ENCODE measurements around the gene UQCC2.

UQCC2 gene

DNA sequence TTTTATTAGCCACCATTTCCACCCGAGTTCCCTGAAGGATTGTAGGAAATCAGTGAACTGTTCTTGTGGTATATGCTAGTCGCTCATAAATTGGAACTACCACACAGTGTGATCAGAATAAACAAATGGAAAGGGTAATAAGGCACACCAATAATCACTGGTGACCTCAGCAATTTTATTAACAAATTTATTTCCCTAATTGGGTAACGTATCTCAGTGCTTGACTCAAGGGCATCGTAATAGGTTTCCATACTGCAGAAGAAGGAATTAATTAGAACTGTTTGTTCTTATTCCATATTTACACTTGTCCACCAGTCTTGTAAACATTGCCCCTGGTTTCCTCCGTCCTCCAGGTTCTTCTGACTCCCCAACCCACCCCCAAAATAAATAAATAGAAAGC is 10.0 kb upstream of the UQCC2 start:
- TF ChIP-seq, protein P1, sequence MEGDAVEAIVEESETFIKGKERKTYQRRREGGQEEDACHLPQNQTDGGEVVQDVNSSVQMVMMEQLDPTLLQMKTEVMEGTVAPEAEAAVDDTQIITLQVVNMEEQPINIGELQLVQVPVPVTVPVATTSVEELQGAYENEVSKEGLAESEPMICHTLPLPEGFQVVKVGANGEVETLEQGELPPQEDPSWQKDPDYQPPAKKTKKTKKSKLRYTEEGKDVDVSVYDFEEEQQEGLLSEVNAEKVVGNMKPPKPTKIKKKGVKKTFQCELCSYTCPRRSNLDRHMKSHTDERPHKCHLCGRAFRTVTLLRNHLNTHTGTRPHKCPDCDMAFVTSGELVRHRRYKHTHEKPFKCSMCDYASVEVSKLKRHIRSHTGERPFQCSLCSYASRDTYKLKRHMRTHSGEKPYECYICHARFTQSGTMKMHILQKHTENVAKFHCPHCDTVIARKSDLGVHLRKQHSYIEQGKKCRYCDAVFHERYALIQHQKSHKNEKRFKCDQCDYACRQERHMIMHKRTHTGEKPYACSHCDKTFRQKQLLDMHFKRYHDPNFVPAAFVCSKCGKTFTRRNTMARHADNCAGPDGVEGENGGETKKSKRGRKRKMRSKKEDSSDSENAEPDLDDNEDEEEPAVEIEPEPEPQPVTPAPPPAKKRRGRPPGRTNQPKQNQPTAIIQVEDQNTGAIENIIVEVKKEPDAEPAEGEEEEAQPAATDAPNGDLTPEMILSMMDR (conservative IDR thresholded peaks at IDR 0.05; ENCODE audit: low read depth, low read length) = no peak
- no peak overlapping the region for H3K4me3 ChIP-seq (ENCODE audit: low read length)
- DNase-seq (ENCODE audit: low read depth) = no peak

DNA sequence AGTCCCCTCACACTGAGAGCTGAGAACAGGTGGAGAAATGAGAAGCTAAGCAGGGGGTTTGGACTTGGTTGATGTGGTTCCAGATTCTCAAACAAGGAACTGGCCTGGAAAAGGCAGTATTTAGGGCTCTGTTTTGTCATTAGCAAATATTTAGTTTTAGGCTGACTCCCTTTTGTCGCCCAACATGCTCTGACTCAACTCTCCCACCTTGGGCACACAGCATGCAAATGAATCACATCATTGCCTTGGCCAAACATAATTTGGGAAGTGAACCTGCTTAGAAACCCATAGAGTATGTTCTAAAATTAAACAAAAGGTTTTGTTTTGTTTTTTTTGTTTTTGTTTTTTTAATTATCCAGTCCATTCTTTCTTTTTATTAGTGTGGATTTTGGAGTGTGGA is 9.5 kb upstream of the UQCC2 start:
- DNase-seq (ENCODE audit: low read depth) = no peak
- TF ChIP-seq, protein P1 (conservative IDR thresholded peaks at IDR 0.05; ENCODE audit: low read depth, low read length) = no peak
- no peak overlapping the region for H3K4me3 ChIP-seq (ENCODE audit: low read length)

DNA sequence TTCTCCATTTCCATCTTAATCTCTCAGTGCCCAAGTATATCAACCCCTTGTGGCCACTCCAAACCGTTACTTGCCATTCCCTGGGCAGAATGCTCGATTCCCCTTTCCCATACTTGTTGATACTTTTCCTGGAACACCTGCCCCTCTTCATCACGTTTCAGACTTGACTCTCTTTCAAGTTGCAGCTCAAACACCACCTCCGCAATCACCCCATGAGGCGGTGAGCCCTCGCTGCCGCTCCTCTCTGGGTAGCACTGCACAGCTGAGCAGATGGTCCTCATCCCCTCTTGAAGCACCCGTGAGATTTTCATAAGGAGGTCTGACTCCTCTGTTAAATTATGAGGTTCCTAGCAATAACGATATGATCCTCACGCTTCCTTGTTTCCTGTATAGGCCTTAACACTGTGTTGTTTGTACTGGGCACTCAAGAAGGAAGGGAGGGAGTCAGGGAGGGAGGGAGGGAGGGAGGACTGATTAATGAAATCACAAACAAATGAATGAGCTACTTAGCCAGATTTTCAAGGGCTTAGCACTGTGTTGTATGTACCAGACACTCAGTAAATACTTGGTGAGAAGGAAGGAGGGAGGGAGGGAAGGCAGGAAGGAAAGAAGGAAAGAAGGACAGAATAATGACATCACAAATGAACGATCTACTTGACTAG is 8.0 kb upstream of the UQCC2 start:
- H3K4me3 ChIP-seq (ENCODE audit: low read length) = no peak overlapping the region
- no peak for DNase-seq (ENCODE audit: low read depth)
- TF ChIP-seq, protein P1 (conservative IDR thresholded peaks at IDR 0.05; ENCODE audit: low read depth, low read length) = no peak

DNA sequence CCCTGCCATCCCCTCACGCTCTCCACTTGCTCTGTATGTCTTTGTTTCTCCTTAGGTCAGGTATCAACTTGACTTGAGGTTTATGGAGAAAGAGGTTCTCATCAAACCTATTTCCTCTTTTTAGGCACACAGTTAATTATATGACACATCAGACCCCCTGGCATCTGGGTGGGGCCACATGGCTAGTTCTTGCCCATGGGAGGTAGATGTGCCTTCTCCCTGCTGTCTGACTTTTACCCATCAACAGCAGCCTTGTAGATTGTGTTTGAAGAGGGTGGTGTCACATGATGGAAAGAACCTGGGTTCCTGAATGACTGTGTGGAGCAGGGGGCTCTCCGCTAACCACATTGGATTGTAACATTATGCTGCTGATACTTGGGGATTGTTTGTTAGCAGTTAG is 7.2 kb upstream of the UQCC2 start:
- TF ChIP-seq, protein P1 (conservative IDR thresholded peaks at IDR 0.05; ENCODE audit: low read depth, low read length) = no peak
- no peak for DNase-seq (ENCODE audit: low read depth)
- no peak overlapping the region for H3K4me3 ChIP-seq (ENCODE audit: low read length)

DNA sequence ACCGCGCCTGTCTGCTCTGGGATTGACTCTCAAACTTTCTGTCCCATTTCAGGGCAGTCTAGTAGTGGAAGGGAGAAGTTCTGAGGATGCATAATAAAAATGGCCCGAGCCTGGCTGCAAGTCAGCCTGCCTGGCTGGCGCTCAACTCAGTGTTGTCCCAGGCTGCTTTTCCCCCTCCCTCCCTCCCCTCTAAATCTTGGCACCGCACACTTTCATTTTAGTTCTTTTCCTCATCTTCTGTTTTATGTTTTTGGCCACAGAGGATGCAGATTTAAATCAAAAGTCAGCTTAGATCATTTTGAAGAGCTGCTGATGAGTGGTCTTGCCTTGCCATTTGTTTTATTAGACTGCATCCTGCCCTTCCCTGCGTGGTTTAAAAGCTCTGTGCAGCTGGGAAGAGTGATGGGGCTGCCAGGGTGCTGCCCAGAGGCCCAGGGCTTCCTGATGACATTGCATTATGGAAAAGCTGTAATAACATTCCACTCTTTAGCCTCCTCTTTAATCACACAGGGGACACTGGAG is 6.5 kb upstream of the UQCC2 start:
- no peak overlapping the region for H3K4me3 ChIP-seq (ENCODE audit: low read length)
- TF ChIP-seq, protein P1 (conservative IDR thresholded peaks at IDR 0.05; ENCODE audit: low read depth, low read length) = no peak
- DNase-seq (ENCODE audit: low read depth) = no peak

DNA sequence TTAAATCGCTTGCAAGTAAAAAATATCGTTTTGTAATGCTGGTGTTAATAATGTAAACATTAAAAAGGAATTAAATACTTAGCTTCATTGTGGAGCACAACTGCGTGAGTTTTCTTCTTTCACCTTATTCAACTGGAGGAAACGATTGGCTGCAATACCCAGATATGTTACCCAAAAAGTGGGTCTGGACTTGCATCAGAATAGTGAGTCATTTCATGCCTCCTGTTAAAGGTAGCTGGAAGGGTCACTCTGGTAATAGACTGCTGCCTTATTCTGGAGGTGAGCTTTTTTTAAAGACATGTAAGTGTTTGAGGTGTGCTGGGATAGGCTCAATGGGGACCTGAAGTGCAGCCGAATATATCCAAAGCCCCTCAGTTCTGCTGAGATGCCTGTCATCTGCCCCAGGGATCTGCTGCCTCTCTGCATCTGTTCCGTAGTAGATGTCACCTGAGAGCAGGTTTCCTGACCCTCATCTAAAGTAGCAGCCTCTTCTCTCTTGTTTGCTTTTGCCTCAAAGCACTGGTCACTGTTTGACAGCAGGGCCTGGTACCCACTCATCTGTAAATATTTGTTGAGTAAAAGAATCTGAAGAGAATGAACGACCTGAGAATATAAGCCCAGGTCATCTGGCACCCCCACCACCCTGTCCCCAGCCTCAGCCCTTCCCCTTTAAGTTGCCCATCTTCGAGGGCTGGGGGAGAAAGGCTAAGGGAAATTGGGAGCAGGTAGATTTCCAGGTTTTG is 5.6 kb upstream of the UQCC2 start:
- no peak for DNase-seq (ENCODE audit: low read depth)
- TF ChIP-seq, protein P1 (conservative IDR thresholded peaks at IDR 0.05; ENCODE audit: low read depth, low read length) = no peak
- no peak overlapping the region for H3K4me3 ChIP-seq (ENCODE audit: low read length)

DNA sequence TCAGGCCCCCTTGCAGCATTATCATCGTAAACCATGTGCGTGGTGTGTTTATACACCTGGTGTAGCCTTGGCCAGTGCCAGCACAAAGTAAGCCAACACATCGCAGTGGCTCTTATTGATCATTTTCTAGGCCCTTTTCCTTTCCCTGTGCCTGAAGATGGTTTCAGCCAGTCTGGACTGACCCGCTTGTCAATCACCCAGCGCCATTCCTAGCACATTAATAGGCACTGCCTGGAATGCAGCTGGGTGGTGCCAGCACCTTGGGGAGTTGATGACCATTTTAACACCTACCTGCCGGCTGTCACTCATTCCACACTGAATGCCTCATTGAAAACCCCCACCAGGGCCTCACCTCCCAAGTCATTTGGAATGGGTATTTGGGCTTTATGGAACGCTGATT is 4.9 kb upstream of the UQCC2 start:
- TF ChIP-seq, protein P1 (conservative IDR thresholded peaks at IDR 0.05; ENCODE audit: low read depth, low read length) = no peak
- no peak overlapping the region for H3K4me3 ChIP-seq (ENCODE audit: low read length)
- DNase-seq (ENCODE audit: low read depth) = no peak

Measured in retinal pigment epithelial cell (primary cell).